Nephron (organoid): ENCODE measurements around the gene MGMT.

Experiments
- H3K27ac Mint-ChIP-seq, 3 experiments: 2 replicates each; pipeline ENCODE4 v1.8.0; 2020; ENCODE audit warnings: mixed read lengths in 3 of 3, mild to moderate bottlenecking in 2 of 3, moderate library complexity in 1 of 3
- H3K27me3 Mint-ChIP-seq: 2 replicates; pipeline ENCODE4 v1.8.0; 2021; ENCODE audit warnings: low read depth, mild to moderate bottlenecking, moderate library complexity, mixed read lengths
- H3K36me3 Mint-ChIP-seq: 2 replicates; pipeline ENCODE4 v1.8.0; 2020; ENCODE audit warnings: low read depth, mixed read lengths
- H3K4me1 Mint-ChIP-seq: 2 replicates; pipeline ENCODE4 v1.8.0; 2020; ENCODE audit warnings: mixed read lengths
- H3K4me3 Mint-ChIP-seq, 3 experiments: 2 replicates each; pipeline ENCODE4 v1.8.0; 2020; ENCODE audit warnings: mild to moderate bottlenecking in 3 of 3, mixed read lengths in 3 of 3, moderate library complexity in 2 of 3
- H3K9me3 Mint-ChIP-seq: 2 replicates; pipeline ENCODE4 v1.8.0; 2020; ENCODE audit warnings: mixed read lengths
- CTCF ChIP-seq, 3 experiments: fragments of 200-600 bp; sonication (generic); IDR thresholded peaks; one replicate each; pipeline ENCODE4 v1.5.0; 2021; ENCODE audit warnings: antibody characterized with exemption in 3 of 3; ENCODE audit not compliant: unreplicated experiment in 3 of 3

The MGMT gene

GRCh38 chr10:129511758-129512157 is 44.7 kb downstream of the MGMT start:
- peaks cover 5% of the 10 kb centered on the region for H3K27me3 Mint-ChIP-seq
- H3K4me1 Mint-ChIP-seq = peaks cover 39% of the 10 kb centered on the region
- H3K27ac Mint-ChIP-seq = no peak overlapping the region

GRCh38 chr10:129513312-129513711 is 46.3 kb downstream of the MGMT start:
- no peaks in the 10 kb centered on the region for H3K9me3 Mint-ChIP-seq
- no peak for TF ChIP-seq CTCF (IDR thresholded peaks at IDR 0.05; ENCODE audit: unreplicated experiment in 3 of 3)
- H3K27me3 Mint-ChIP-seq = peaks cover 5% of the 10 kb centered on the region

More at GRCh38 chr10:129511758-129512157, 44.7 kb downstream of the MGMT start:
- Mint-ChIP-seq H3K36me3 (peaks cover 4% of the 10 kb centered on the region), H3K9me3 (peaks cover 3% of the 10 kb centered on the region), H3K4me3 (no peak overlapping the region)
- TF ChIP-seq CTCF (IDR thresholded peaks at IDR 0.05; ENCODE audit: unreplicated experiment in 3 of 3) = no peak

GRCh38 chr10:129514568-129515451 is 47.8 kb downstream of the MGMT start:
- Mint-ChIP-seq H3K27me3 (peaks cover 5% of the 10 kb centered on the region), H3K4me1 (peaks cover 40% of the 10 kb centered on the region), H3K4me3 (no peak overlapping the region), H3K36me3 (peaks cover 3% of the 10 kb centered on the region), H3K27ac (no peak overlapping the region), H3K9me3 (peaks cover 2% of the 10 kb centered on the region)
- no peak for TF ChIP-seq CTCF (IDR thresholded peaks at IDR 0.05; ENCODE audit: unreplicated experiment in 3 of 3)

More at GRCh38 chr10:129513312-129513711, 46.3 kb downstream of the MGMT start:
- Mint-ChIP-seq H3K4me1 (peaks cover 28% of the 10 kb centered on the region), H3K27ac (no peak overlapping the region), H3K36me3 (peaks cover 3% of the 10 kb centered on the region), H3K4me3 (no peak overlapping the region)

GRCh38 chr10:129516846-129517679 is 50.0 kb downstream of the MGMT start:
- TF ChIP-seq CTCF (IDR thresholded peaks at IDR 0.05; ENCODE audit: unreplicated experiment in 3 of 3) = no peak
- H3K4me1 Mint-ChIP-seq = peaks cover 40% of the 10 kb centered on the region
- H3K4me3 Mint-ChIP-seq = no peak overlapping the region
- H3K9me3 Mint-ChIP-seq = peaks cover 2% of the 10 kb centered on the region
- H3K27me3 Mint-ChIP-seq = peaks cover 5% of the 10 kb centered on the region
- no peaks in the 10 kb centered on the region for H3K36me3 Mint-ChIP-seq
- no peak overlapping the region for H3K27ac Mint-ChIP-seq

GRCh38 chr10:129517680-129518057 is 50.6 kb downstream of the MGMT start:
- Mint-ChIP-seq H3K27me3 (peaks cover under 1% of the 10 kb centered on the region), H3K36me3 (no peaks in the 10 kb centered on the region)

More at GRCh38 chr10:129517680-129518057, 50.6 kb downstream of the MGMT start:
- Mint-ChIP-seq H3K4me3 (no peak overlapping the region), H3K27ac (no peak overlapping the region), H3K4me1 (peaks cover 34% of the 10 kb centered on the region), H3K9me3 (peaks cover 2% of the 10 kb centered on the region)
- TF ChIP-seq CTCF (IDR thresholded peaks at IDR 0.05; ENCODE audit: unreplicated experiment in 3 of 3) = no peak
